Subcutaneous abdominal adipose tissue (tissue), 5 donors: ENCODE data around the gene PSMC6.
"Not testable (repeated sequence)": the region's sequence is repeated elsewhere in the genome, so short reads cannot be mapped to it uniquely, and the experiment has no call there.

Experiments used
- H3K27ac ChIP-seq: one replicate; pipeline ENCODE4 v1.7.0; 2013; ENCODE audit warnings: low read depth, mild to moderate bottlenecking, inconsistent platforms, low read length, moderate library complexity
- H3K27me3 ChIP-seq, 5 donors: one replicate each; pipeline ENCODE4 v1.7.0; 2013; ENCODE audit warnings: low read length in 5 of 5, inconsistent platforms in 1 of 5; ENCODE audit not compliant: control insufficient read depth in 5 of 5, insufficient read depth in 4 of 5
- H3K36me3 ChIP-seq, 5 donors: one replicate each; pipeline ENCODE4 v1.7.0; 2013; ENCODE audit warnings: low read length in 5 of 5; ENCODE audit not compliant: control insufficient read depth in 5 of 5, insufficient read depth in 5 of 5
- H3K4me1 ChIP-seq, 5 donors: one replicate each; pipeline ENCODE4 v1.7.0; 2013; ENCODE audit warnings: low read length in 5 of 5, mild to moderate bottlenecking in 3 of 5, moderate library complexity in 1 of 5; ENCODE audit not compliant: control insufficient read depth in 5 of 5, insufficient read depth in 5 of 5
- H3K4me3 ChIP-seq, 5 donors: one replicate each; pipeline ENCODE4 v1.7.0; 2013; ENCODE audit warnings: low read length in 5 of 5, low read depth in 1 of 5
- H3K9ac ChIP-seq, 5 donors: one replicate each; pipeline ENCODE4 v1.7.0; 2013; ENCODE audit warnings: low read length in 5 of 5, mild to moderate bottlenecking in 4 of 5, moderate library complexity in 3 of 5
- H3K9me3 ChIP-seq, 5 donors: one replicate each; pipeline ENCODE4 v1.7.0; 2013; ENCODE audit warnings: low read length in 5 of 5; ENCODE audit not compliant: control insufficient read depth in 5 of 5
- donor health status: healthy.
- donor health status: healthy.
- donor health status: healthy.
- donor health status: healthy.
- donor health status: healthy.

PSMC6 gene

DNA sequence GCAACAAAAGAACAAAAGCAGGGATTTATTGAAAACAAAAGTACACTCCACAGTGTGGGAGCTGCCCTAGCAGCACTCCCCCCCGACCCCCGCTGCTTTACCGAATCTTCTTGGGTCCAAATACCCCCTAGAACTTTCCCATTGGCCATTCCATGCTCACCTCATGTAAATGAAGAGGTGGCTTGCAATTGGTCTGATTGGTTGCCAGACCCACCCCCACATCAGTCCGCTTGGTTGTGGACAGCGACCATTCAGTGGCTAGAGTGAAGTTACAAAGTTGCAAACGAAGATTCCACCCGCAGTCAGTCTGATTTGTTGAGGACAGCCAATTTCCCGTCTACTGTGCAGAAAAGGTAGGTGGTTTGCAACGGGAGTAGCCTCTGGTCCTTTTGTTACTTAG is 26.8 kb downstream of the PSMC6 start:
- Histone ChIP-seq H3K36me3 (peaks cover 0 to 10% (median 4%) of the 10 kb centered on the region in 5 donors), H3K9ac (no peak overlapping the region), H3K4me1 (peaks cover 2 to 20% (median 17%) of the 10 kb centered on the region in 5 donors), H3K27me3 (no peaks in the 10 kb centered on the region), H3K9me3 (no peaks in the 10 kb centered on the region), H3K4me3 (no peak overlapping the region), H3K27ac (no peak overlapping the region)

GRCh38 chr14:52735921-52736489 is 29.0 kb downstream of the PSMC6 start:
- Histone ChIP-seq H3K4me1 (peaks cover 0 to 12% (median 10%) of the 10 kb centered on the region in 5 donors), H3K36me3 (peaks cover 0 to 10% (median 4%) of the 10 kb centered on the region in 5 donors), H3K27ac (no peak overlapping the region)

GRCh38 chr14:52738409-52738808 is 31.4 kb downstream of the PSMC6 start:
- Histone ChIP-seq H3K4me3 (no peak overlapping the region), H3K36me3 (peaks cover 0 to 7% (median under 1%) of the 10 kb centered on the region in 5 donors), H3K9ac (no peak overlapping the region), H3K27ac (no peak overlapping the region), H3K9me3 (no peaks in the 10 kb centered on the region), H3K27me3 (no peaks in the 10 kb centered on the region), H3K4me1 (peaks cover 0 to 17% (median 10%) of the 10 kb centered on the region in 5 donors)

More at GRCh38 chr14:52735921-52736489, 29.0 kb downstream of the PSMC6 start:
- Histone ChIP-seq H3K27me3 (no peaks in the 10 kb centered on the region), H3K9me3 (no peaks in the 10 kb centered on the region), H3K4me3 (no peak overlapping the region), H3K9ac (no peak overlapping the region)

GRCh38 chr14:52740751-52741150 is 33.8 kb downstream of the PSMC6 start:
- Histone ChIP-seq H3K9ac (no peak overlapping the region), H3K9me3 (no peaks in the 10 kb centered on the region), H3K27me3 (no peaks in the 10 kb centered on the region), H3K4me1 (peaks cover 0 to 21% (median 14%) of the 10 kb centered on the region in 5 donors), H3K27ac (no peak overlapping the region), H3K36me3 (peaks cover 0 to 5% (median 0%) of the 10 kb centered on the region in 5 donors), H3K4me3 (no peak overlapping the region)

- Histone ChIP-seq H3K4me3 (no peak overlapping the region), H3K9ac (peak overlapping the region in 1 of 5 donors; percentile 28), H3K9me3 (no peaks in the 10 kb centered on the region), H3K27me3 (no peaks in the 10 kb centered on the region), H3K36me3 (peaks cover 0 to 5% (median 4%) of the 10 kb centered on the region in 5 donors), H3K4me1 (peaks cover 0 to 15% (median 12%) of the 10 kb centered on the region in 5 donors), H3K27ac (peak overlapping the region; percentile 77)
Observed at GRCh38 chr14:52741865-52742264, 34.9 kb downstream of the PSMC6 start.

DNA sequence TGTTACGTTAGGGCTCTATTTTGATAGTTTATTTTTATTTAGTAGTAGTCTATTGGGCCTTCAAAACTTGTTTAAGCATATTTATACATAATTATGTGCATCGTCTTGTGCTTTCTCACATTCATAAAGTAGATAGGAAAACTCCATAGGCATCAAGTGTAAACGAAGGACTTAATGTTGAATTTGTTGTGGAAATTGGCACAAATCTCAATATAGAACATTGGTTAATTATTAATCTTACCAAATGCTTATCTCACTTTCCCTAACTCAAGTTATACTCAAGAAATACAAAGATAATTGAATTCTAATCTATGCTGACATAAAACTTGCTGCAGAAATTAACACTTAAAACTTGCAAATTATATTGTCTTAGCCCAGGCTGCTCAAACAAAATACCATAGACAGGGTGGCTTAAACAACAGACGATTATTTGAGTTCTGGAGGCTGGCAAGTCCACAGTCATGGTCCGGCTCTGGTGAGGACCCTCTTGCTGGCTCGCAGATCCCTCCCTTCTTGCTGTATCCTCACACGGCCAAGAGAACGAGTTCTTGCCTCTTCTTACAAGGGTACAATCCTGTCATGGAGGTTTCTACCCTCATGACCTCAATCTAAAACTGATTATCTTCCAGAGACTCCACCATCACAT is 41.8 kb downstream of the PSMC6 start:
- Histone ChIP-seq H3K36me3 (peaks cover 17 to 39% (median 34%) of the 10 kb centered on the region in 5 donors), H3K4me1 (peaks cover 0 to 2% (median under 1%) of the 10 kb centered on the region in 5 donors), H3K27me3 (no peaks in the 10 kb centered on the region), H3K4me3 (no peak overlapping the region), H3K27ac (no peak overlapping the region), H3K9ac (no peak overlapping the region), H3K9me3 (no peaks in the 10 kb centered on the region)

DNA sequence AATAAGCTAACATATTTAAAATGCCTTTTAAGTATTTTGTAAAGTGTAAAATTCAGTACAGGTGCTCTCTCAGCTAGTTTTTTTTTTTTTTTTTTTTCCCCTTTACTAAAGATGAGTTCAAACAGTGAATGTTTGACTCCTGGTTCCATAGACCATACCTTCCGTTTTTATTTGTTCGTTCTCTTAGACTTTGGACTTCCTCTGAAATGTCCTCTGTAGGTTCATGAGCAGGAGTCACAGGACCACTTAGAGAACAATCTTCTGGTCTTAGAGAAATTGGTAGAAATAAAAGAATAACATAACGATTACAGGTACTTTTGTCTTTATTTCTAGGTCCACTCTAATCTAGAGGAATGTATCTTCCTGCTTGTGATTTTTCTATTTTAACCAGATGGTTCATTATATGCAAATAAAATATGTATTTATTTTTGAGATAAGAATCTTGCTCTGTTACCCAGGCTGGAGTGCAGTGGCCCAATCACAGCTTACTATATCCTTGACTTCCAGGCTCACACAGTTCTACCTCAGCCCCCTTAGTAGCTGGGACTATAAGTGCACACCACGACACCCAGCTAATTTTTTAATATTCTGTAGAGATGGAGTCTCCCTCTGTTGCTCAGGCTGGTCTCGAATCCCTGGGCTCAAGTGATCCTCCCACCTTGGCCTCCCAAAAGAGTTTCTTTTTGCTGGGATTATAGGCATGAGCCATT is 48.8 kb downstream of the PSMC6 start:
- H3K27ac ChIP-seq: no peak overlapping the region
- H3K9me3 ChIP-seq: no peaks in the 10 kb centered on the region
- no peak overlapping the region for H3K9ac ChIP-seq
- no peaks in the 10 kb centered on the region for H3K27me3 ChIP-seq
- H3K4me3 ChIP-seq: no peak overlapping the region
- no peaks in the 10 kb centered on the region for H3K4me1 ChIP-seq
- peaks cover 10 to 24% (median 16%) of the 10 kb centered on the region in 5 donors for H3K36me3 ChIP-seq

DNA sequence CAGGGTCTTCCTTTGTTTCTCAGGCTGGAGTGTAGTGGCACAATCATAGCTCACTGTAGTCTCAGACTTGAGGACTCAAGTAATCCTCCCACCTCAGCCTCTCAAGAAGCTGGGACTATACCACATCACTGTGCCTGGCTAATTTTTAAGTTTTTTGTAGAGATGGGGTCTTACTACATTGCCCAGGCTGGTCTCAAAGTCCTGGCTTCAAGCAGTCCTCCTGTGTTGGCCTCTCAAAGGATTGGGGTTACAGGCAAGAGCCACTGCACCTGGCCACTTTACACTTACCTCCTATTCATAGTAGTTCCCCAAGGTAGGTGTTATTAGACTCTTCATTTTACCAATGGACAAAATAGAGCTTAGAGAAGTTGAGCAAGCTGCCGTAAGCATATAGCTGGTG is 52.1 kb downstream of the PSMC6 start:
- no peak overlapping the region for H3K9ac ChIP-seq
- no peaks in the 10 kb centered on the region for H3K9me3 ChIP-seq
- no peak overlapping the region for H3K27ac ChIP-seq
- no peaks in the 10 kb centered on the region for H3K4me1 ChIP-seq
- H3K36me3 ChIP-seq: peaks cover 8 to 17% (median 14%) of the 10 kb centered on the region in 5 donors
- no peaks in the 10 kb centered on the region for H3K27me3 ChIP-seq
- H3K4me3 ChIP-seq: no peak overlapping the region

DNA sequence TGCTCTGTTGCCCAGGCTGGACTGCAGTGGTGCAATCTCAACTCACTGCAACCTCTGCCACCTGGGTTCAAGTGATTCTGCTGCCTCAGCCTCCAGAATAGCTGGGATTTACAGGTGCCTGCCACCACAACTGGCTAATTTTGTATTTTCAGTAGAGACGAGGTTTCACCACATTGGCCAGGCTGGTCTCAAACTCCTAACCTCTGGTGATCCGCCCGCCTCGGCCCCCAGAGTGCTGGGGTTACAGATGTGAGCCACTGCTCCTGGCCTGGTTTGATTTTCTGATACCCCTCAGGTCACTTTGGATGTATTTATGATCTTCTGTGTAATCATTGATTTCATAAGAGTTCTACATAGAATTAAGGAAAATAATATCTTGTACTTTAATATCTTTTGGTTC is 55.9 kb downstream of the PSMC6 start:
- not testable (repeated sequence) for H3K27me3 ChIP-seq, H3K27ac ChIP-seq, H3K9ac ChIP-seq, H3K4me1 ChIP-seq, H3K9me3 ChIP-seq, H3K4me3 ChIP-seq
- H3K36me3 ChIP-seq: peaks cover 19 to 27% (median 22%) of the 10 kb centered on the region in 5 donors
